Large intestine (tissue), 12 donors: Measurements from ENCODE around the gene RBM44. TPM values are rescaled to one million over a fixed set of nuclear protein-coding genes. Genes with fewer than 3 reads are reported as not detected.
"Not testable (repeated sequence)": the region's sequence is repeated elsewhere in the genome, so short reads cannot be mapped to it uniquely, and the experiment has no call there.

ENCODE experiments used
- DNase-seq, 2 donors: peaks; one replicate each; pipeline versions ENCODE4 v3.0.0 to v3.0.0-alpha.2; 2013
- H3K27ac ChIP-seq: one replicate; pipeline ENCODE4 v1.5.1; 2013; ENCODE audit warnings: low read length
- H3K27me3 ChIP-seq: 2 replicates; pipeline ENCODE4 v1.6.1; 2013; ENCODE audit warnings: low read length; ENCODE audit not compliant: control insufficient read depth, insufficient read depth
- H3K36me3 ChIP-seq: 2 replicates; pipeline ENCODE4 v1.6.1; 2013; ENCODE audit warnings: low read length; ENCODE audit not compliant: control insufficient read depth, insufficient read depth
- H3K4me1 ChIP-seq: one replicate; pipeline ENCODE4 v1.6.1; 2013; ENCODE audit warnings: low read length; ENCODE audit not compliant: control insufficient read depth, insufficient read depth
- H3K4me3 ChIP-seq: one replicate; pipeline ENCODE4 v1.5.1; 2013; ENCODE audit warnings: low read length
- H3K9me3 ChIP-seq: one replicate; pipeline ENCODE4 v1.6.1; 2013; ENCODE audit warnings: mild to moderate bottlenecking, low read depth, low read length, moderate library complexity; ENCODE audit not compliant: control insufficient read depth
- WGBS: methylation state at CpG from one replicate; pipeline ENCODE4 v1.1.5; 2013; ENCODE audit warnings: low lambda C conversion rate; ENCODE audit not compliant: insufficient coverage; 5-methylcytosine and 5-hydroxymethylcytosine counted together
- long read RNA-seq, 11 donors: transcript quantifications; one replicate each; lab custom pipeline, GENCODE V29; 2026
- polyA plus RNA-seq: library from polyadenylated mRNA; unstranded; fragments of 120-200 nt; gene quantifications from one replicate; pipeline ENCODE4 v1.2.1, GENCODE V29; 2013

RBM44 gene
- 0.49 TPM for polyA plus RNA-seq
- long read RNA-seq, donor 1 = 0 reads
- long read RNA-seq, donor 2 = 0 reads
- long read RNA-seq, donor 3 = 0 reads
- long read RNA-seq, donor 4 = 0 reads
- long read RNA-seq, donor 5 = 0 reads
- long read RNA-seq, donor 6 = 0 reads
- long read RNA-seq, donor 7 = 0 reads
- long read RNA-seq, donor 8 = 0 reads
- long read RNA-seq, donor 9 = 0 reads
- long read RNA-seq, donor 10 = 0 reads
- long read RNA-seq, donor 11 = 0 reads

- H3K27me3 ChIP-seq = no peaks in the 10 kb centered on the region
- no peaks in the 10 kb centered on the region for H3K36me3 ChIP-seq
- WGBS = no CpG with 5 or more reads among the region's 84 CpGs
- H3K4me1 ChIP-seq = no peaks in the 10 kb centered on the region
- H3K9me3 ChIP-seq = peaks cover 16% of the 10 kb centered on the region
- no peak for DNase-seq
- H3K27ac ChIP-seq = no peak within 1 kb of the TSS
- no peak within 1 kb of the TSS for H3K4me3 ChIP-seq
Measured at GRCh38 chr2:237798236-237799059, at the start of gene RBM44. RBM44 (plus strand) TSS chr2:237798779; CDS start chr2:237813610, 14,831 bp downstream.

DNA sequence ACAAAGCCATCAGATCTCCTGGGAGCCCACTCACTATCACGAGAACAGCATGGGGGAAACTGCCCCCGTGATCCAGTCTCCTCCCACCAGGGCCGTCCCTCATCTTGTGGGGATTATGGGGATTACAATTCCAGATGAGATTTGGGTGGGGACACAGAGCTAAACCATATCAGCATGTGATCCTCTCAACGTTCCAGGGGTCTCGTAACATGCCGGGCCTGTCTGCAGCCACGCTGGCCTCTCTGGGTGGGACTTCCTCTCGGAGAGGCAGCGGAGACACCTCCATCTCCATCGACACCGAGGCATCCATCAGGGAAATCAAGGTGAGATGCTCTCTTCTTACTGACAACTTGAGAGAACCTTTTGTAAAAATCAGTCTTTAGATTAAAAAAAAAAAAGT lies 49.6 kb upstream of the RBM44 start:
- no peak overlapping the region for H3K4me3 ChIP-seq
- peaks cover 10% of the 10 kb centered on the region for H3K4me1 ChIP-seq
- peaks cover 58% of the 10 kb centered on the region for H3K36me3 ChIP-seq
- WGBS = no CpG with 5 or more reads among the region's 11 CpGs
- H3K9me3 ChIP-seq = no peaks in the 10 kb centered on the region
- H3K27ac ChIP-seq = no peak overlapping the region
- DNase-seq = no peak
- H3K27me3 ChIP-seq = no peaks in the 10 kb centered on the region

DNA sequence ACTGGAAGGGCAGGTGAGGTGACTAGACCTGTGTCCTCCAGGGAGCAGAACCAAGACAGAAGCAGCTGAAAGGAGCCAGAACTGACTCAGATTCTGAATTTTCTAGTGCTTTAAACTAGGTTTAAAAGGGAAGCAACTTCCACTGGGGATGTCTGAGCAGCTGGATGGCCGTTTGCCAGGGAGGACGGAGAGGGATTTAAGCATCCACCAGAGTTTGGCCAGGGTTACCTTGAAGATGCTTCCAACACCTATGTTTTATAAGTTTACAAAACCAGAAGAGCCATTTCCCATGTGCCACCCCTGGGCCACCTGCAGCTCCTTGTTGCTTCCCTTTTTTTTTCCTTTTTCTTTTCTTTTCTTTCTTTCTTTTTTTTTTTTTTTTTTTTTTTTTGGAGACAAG lies 48.6 kb upstream of the RBM44 start:
- H3K36me3 ChIP-seq = peaks cover 61% of the 10 kb centered on the region
- H3K27ac ChIP-seq = no peak overlapping the region
- H3K27me3 ChIP-seq = no peaks in the 10 kb centered on the region
- no peak for DNase-seq
- WGBS = no CpG with 5 or more reads among the region's 2 CpGs
- H3K4me3 ChIP-seq = no peak overlapping the region
- peaks cover under 1% of the 10 kb centered on the region for H3K4me1 ChIP-seq
- H3K9me3 ChIP-seq = no peaks in the 10 kb centered on the region

GRCh38 chr2:237750441-237750840 lies 48.1 kb upstream of the RBM44 start:
- WGBS = 100% methylated on average over 1 of the region's 15 CpGs
- peaks cover 66% of the 10 kb centered on the region for H3K36me3 ChIP-seq
- not testable (repeated sequence) for H3K4me3 ChIP-seq, H3K27me3 ChIP-seq, H3K9me3 ChIP-seq, H3K27ac ChIP-seq, DNase-seq, H3K4me1 ChIP-seq

- peaks cover 79% of the 10 kb centered on the region for H3K36me3 ChIP-seq
- H3K27me3 ChIP-seq = no peaks in the 10 kb centered on the region
- no peaks in the 10 kb centered on the region for H3K9me3 ChIP-seq
- no CpG with 5 or more reads among the region's 5 CpGs for WGBS
- H3K4me3 ChIP-seq = no peak overlapping the region
- DNase-seq = no peak
- no peak overlapping the region for H3K27ac ChIP-seq
- no peaks in the 10 kb centered on the region for H3K4me1 ChIP-seq
Measured at GRCh38 chr2:237752761-237753165, 45.8 kb upstream of the RBM44 start.

DNA sequence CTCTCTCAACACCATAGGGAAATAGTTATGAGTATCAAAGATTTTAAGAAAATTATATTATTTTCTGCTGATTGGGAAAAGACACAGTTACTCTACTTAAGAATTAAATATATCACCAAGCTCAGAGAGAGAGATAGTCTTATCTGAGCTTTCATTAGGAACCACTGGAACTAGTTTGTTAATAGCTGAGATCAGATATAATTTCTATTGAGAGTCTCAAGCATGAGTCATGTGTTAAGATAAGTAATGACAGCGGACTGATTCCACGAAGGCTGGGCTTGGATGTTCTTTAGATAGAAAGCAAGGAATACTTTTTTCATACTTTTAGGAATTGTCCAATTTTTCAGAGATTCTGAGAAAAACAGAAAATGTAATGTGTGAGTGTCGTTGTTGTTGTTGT lies 44.4 kb upstream of the RBM44 start:
- Histone ChIP-seq H3K27ac (no peak overlapping the region), H3K27me3 (no peaks in the 10 kb centered on the region), H3K9me3 (no peaks in the 10 kb centered on the region), H3K4me1 (no peaks in the 10 kb centered on the region), H3K4me3 (no peak overlapping the region), H3K36me3 (peaks cover 75% of the 10 kb centered on the region)
- 80% methylated on average over 2 of the region's 3 CpGs for WGBS
- no peak for DNase-seq

- Histone ChIP-seq H3K4me3 (no peak overlapping the region), H3K27me3 (no peaks in the 10 kb centered on the region), H3K27ac (no peak overlapping the region), H3K36me3 (peaks cover 71% of the 10 kb centered on the region), H3K4me1 (no peaks in the 10 kb centered on the region), H3K9me3 (no peaks in the 10 kb centered on the region)
- DNase-seq = no peak
- no CpG with 5 or more reads among the region's 12 CpGs for WGBS
Measured at GRCh38 chr2:237754626-237755248, 43.8 kb upstream of the RBM44 start.

DNA sequence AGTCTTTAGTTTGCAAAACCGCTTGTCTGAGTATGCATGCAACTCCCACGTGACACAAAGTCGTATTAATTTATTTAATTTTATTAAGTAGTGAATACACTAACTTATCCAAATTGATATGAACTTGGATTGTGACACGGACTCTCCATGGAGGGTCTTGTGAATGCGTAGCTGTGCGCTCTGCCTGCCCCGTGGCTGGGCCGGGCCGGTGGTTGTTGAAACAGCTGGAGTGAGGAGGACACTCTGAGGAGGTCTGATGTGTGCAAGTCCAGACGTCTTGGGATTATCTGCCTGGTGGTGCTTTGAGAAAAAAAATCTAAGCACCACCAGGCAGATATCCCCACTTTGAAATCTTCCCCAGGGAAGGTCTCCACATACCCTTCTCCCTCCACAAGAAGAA lies 41.0 kb upstream of the RBM44 start:
- no CpG with 5 or more reads among the region's 10 CpGs for WGBS
- peaks cover 68% of the 10 kb centered on the region for H3K36me3 ChIP-seq

DNA sequence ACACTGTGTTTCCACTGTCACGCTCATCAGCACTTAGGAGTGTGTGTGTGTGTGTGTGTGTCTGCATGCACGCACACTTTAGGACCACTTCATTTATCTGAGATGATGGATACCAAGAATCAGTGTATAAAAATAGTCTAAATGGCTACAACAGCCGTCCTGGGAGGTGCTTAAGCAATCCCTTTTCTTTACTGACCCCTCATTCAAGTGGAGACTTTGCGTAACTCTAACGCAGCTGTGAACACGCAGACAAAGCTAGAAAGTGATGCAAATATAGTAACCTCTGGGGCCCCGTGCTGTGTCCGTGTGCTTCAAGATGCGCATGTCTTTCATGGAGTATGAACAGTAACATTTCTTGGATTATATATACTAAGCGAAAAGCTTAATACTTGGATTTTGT lies 40.4 kb upstream of the RBM44 start:
- WGBS = 80% methylated on average over 1 of the region's 10 CpGs
- Histone ChIP-seq H3K9me3 (no peaks in the 10 kb centered on the region), H3K36me3 (peaks cover 67% of the 10 kb centered on the region), H3K27me3 (no peaks in the 10 kb centered on the region), H3K4me1 (no peaks in the 10 kb centered on the region), H3K27ac (no peak overlapping the region), H3K4me3 (no peak overlapping the region)
- DNase-seq = no peak

More for the DNA sequence above, 41.0 kb upstream of the RBM44 start:
- Histone ChIP-seq H3K4me1 (no peaks in the 10 kb centered on the region), H3K9me3 (no peaks in the 10 kb centered on the region), H3K4me3 (no peak overlapping the region), H3K27ac (no peak overlapping the region), H3K27me3 (no peaks in the 10 kb centered on the region)
- no peak for DNase-seq

DNA sequence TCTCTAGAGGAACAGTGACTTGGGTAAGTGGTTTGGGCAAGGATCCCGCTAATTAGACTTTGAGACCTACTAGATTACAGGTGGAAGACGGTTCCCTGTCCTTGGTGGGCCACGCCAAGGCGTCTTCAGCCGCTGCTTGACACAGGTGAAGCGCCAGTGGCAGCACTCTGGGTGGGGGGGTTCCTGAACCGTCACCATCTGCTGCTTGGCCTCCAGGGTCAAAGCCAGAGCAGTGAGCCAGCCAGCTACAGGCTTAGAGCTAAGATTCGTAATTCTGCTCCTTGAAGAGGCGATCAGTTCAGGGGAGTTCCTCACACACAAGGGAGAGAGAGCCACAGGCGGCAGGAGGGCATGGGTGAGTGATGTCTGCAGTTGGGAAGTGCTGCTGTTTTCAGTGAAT lies 39.4 kb upstream of the RBM44 start:
- no peak overlapping the region for H3K27ac ChIP-seq
- H3K4me1 ChIP-seq = no peaks in the 10 kb centered on the region
- H3K36me3 ChIP-seq = peaks cover 70% of the 10 kb centered on the region
- DNase-seq = no peak
- H3K27me3 ChIP-seq = no peaks in the 10 kb centered on the region
- no peaks in the 10 kb centered on the region for H3K9me3 ChIP-seq
- WGBS = no CpG with 5 or more reads among the region's 10 CpGs
- H3K4me3 ChIP-seq = no peak overlapping the region
